G401 (cell line): ENCODE results near the gene TMEM26. TPM values are rescaled to one million over a fixed set of nuclear protein-coding genes. Genes with fewer than 3 reads are reported as not detected.

Experiments
- DNase-seq: peaks from one replicate; pipeline ENCODE4 v3.0.0-alpha.2; 2015; ENCODE audit warnings: low spot score
- in situ Hi-C: cut with HindIII; loops from 2 replicates; pipeline ENCODE4 v1.10.0; 2016; ENCODE audit warnings: low sequenced_read_pairs, mixed read lengths
- total RNA-seq: library from RNA; depleted of rRNA; stranded (reverse); fragments of >200 nt; shearing (Covaris generic); gene quantifications from 2 replicates; pipeline ENCODE4 v1.2.3, GENCODE V29; 2014; rRNA removed

Gene TMEM26
- total RNA-seq = 7.7 and 9.2 TPM in 2 replicates

DNA sequence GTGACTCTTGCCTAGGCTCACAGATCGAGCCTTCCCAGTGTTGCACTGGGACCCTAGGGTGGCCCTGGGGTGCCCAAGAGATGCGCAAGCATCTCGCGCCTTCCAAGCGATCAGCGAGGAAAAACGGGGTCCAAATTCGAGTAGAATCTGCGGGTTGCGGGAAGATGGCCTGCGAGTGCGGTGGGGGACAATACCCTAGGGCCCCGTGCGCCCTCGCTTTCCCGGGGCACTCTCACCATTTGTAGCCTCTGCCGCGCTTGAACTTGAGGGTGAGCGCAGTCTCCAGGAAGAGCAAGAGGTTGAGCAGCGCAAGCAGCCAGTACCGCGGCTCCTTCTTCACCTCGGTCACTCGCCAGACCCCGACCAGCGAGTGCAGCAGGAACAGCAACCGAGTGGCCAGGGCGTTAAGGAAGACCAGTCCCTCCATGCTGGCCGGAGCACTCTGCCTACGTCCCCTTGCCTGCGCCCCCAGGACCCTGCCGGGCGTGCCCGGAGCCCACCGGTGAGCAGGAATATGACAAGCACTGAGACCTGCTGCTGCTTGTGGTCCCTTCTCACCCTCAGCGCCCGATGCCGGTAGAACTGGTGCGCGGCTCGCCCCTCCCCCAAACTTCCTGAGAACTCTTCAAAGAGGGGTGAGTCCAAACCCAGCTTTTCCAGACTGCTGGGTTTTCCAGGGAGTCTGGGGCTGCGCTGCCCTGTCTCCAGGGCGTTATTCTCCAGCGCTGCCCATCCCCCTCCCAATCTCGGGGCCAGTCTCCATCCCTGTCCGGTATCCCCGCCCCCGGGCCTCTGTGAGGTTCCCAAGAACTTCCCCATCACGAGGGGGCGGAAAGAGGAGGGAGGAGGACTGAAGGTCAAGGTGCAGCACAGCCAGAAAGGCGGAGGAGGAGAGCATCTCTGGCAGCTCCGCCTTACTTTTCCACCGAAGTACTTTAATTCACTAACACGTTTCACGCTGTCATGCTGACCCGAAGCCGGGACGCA, at the start of gene TMEM26:
Gene TMEM26, minus strand, starts transcription at position 727 of the 987 bp plus-strand sequence. Its CDS starts 300 bp downstream, at position 427.
- peak; percentile 4 for DNase-seq
- in situ Hi-C loops = no loop called here

DNA sequence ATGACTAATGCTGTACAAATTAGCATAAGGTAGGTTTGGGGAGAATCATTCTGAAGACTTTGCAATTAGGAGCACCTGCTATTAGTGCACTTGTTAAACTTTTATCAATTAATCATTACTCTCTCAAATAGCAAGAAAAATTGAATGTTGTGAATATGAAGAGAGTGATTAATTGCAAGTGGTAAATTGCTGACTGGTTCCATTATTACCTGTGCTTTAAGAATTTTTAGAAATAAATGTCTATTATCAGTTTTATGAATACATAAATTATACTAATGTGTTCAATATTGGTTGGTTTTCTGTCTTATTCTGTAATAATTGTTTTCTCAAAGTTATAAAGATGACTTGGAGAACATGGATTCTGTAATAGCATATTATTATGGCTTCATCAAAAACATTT, 47.3 kb upstream of the TMEM26 start:
- no peak for DNase-seq
- in situ Hi-C loops = no loop called here

DNA sequence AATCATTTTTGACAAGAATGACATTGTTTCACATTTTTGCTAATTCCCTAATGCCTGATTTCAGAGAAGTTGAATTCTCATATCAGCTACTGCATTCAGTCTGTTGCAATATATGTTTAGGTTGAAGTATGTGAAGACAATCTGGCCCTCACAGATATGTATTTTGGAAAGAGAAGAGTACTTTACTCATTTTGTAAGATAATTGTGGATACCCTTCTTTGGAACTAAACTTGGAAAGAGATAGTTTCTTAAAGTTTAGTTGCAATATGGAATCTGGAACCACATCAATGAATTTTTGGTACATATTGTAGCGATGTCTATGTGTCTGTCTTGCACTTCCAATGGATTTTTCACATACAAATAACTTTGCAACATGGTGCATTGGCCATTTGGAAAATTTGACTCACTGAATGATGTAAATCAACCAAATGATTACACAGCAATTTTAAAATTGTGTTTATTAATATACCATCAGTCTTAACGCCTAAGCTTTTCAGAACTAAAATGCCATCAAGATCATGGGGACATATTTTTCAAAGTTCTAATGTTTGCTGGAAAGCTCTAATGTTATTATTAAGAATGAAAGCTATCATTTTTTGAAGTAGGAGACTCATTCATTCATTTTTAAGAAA, 39.3 kb upstream of the TMEM26 start:
- no peak for DNase-seq
- in situ Hi-C loops = no loop called here

DNA sequence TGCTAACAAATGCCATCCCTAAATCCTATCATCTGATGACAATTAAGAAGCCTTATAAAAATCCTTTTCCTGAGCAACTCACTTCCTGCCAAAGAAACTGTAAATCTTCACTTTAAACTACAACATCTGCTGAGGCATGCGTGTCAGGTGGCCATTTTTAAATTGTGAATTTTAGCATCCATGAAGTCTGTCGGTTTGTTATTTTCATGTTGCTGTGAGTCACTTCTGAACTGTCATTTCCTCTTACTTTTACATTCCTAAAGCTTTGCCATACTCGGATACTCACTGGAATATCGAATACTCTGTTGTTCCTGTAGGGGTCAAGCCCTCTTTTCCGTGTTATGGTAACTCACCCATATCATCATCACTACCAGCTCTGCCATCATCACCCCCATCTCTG, 34.3 kb upstream of the TMEM26 start:
- in situ Hi-C loops = no loop called here
- no peak for DNase-seq

DNA sequence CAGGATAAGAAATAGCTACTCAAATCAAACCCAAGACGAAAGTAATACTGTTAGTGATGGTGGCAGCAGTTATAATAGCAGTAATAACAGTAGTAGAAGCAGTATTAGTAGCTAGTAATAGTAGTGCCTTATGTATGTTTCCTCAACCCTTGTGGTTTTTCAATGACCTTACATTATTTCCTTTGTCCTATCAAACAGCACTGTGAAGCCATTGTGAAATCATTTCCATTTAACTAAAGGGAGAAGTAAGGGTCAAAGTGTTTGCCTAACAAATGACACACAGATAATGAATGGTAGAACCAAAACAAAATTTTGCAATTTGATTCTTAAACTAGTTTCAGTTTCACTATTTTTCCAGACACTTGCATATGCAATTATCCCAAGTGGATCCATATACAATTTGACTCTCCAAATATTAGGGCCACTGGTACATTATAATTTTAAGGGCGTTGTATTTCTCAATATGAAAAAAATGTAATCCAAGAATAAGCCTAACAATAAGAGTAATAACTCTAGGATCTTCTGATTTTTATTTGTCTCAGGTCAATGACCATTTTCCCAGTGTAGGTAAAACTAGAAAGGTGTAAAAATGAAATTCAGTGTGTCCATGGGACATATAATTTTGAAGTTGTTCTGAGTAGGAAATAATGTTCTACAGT, 33.7 kb upstream of the TMEM26 start:
- DNase-seq = no peak
- in situ Hi-C loops = no loop called here

DNA sequence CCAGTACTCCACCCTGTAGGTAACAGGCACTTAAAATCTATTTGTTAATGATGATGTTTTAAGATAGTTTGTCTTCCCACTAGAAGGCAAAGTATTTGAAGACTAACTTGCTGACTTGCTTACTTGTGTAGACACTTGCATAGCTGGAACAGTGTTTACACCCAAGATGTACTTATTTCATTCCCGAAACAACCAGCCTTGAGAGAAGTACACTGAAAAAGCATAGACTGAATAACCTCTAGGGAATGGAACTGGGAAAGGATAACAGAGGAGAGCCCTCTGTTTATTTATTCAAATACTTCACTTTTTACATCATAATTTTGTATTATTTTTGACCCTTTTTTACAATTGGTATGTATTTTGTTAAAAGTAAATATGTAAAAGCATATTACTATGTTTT, 33.1 kb upstream of the TMEM26 start:
- no peak for DNase-seq
- in situ Hi-C loops = no loop called here

DNA sequence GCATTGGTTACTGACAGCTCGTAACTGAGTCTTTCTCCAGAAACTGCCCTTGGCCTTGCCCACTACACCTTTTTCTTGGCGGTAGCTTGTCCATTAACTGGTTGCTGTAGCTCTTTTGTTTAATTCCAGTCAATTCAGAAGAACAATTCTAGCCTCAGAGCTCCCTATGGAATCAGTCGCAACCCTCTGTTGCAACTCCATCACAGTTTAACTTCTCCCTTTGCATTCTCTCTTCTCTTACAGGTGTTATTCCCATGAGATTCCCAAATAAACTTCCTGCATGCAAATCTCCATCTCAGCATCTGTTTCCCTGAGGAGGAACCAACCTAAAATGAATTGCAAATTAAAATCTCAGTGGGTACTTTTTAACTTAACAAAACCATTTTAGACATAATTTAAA, 28.4 kb upstream of the TMEM26 start:
- in situ Hi-C loops = no loop called here

DNA sequence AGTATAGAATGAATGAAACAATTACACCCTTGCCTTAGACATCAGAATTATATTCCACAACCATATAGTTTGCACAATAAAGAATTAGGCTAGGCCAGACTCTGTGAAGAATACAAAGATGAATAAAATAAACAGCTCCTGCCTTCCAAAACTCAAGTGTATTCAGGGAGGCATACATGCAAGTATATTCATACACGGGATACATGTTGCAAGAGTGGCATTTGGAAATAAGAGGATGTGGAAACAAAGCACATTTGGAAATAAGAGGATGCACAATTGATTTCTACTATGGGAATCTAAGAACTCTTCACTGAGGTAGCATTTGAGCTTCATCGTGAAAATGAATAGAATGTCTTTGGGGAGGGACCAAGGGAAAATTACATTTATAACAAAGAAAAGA, 27.0 kb upstream of the TMEM26 start:
- in situ Hi-C loops = no loop called here
- DNase-seq = no peak

More for the DNA sequence above, 28.4 kb upstream of the TMEM26 start:
- DNase-seq = no peak

DNA sequence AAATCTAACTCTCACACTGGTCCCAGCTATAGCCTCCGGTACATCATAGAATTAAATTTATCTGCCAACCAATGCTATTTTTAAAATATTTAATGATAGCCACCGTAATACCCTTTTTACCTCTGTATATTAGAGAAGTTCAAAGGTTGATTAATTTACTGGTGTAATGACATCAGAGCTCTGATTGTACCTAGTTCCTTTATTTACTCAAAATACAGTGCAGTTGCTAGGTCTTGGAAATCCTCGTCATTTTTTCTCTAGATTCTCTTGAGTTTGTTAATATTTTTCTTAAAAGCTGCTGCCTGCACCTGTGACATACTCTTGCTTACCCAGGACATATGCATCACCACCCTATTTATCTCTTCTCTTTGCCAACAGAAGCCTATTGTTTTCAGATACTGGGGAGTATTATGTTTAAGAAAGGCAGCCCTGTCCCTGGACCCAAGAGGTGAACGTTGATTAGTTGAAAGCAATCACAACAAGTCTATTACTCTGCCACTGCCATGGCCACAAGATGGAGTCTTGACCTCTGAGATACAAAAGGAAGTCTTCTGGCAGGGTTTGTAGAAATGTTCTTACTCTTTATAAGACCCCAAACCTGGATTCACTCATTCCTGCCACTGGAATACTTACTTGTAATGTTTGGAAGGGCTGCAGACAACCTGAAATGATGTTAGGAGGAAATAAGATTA, 25.6 kb upstream of the TMEM26 start:
- no peak for DNase-seq
- in situ Hi-C loops = no loop called here

DNA sequence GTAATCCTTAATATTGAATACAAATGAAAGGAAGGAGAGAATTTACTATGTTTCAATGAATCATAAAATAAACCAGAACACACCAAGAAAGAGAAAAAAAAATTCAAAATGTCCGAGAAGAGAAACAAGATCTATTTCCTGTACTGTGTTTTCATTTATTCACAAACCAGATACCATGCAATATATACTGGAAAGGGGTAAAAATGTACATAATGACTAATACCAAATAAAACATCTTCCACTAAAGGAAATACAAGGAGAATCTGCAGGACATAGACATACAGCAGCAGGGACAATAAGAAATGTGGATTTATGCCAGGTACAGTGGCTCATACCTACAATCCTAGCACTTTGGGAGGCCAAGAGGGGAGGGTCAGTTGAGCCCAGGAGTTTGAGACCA, 24.3 kb upstream of the TMEM26 start:
- in situ Hi-C loops = no loop called here
- no peak for DNase-seq

DNA sequence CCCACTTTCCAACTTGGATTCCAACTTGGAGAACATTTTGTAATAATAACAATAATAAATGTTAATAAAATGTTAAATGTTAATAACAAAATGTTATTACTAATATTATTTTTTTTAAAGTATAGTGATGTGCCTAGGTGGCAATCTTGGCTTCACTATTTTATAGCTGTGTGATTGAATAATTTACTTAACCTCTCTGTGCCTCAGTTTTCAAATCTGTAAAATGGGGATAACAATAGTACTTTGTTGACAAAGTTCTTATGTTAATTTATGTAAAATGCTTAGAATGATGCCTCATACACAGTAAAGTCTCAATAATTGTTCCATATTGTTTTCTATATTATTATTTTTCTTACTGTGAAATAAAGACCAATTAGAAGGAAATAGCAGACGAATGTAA, 23.3 kb upstream of the TMEM26 start:
- in situ Hi-C loops = no loop called here
- DNase-seq = no peak

DNA sequence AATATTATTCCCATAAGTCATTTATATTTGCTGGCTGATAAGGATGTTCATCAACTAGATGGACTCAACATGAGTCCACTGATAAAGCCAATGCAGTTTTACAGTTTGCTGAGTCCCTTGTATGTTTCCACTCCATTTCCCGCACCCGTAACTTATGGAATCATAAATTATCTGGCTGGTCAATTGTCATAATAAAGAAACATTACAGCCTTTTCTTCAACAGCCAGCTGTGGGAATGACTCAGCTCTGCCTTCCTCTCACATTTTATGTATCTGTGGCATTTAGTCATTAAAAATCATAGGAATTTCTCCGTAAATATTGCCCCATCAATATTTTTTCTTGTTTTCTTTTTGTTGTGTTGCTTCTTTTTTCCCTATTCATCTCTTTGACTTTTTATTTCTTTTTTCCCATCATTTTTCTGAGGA, 22.3 kb upstream of the TMEM26 start:
- in situ Hi-C loops = no loop called here
- DNase-seq = no peak

DNA sequence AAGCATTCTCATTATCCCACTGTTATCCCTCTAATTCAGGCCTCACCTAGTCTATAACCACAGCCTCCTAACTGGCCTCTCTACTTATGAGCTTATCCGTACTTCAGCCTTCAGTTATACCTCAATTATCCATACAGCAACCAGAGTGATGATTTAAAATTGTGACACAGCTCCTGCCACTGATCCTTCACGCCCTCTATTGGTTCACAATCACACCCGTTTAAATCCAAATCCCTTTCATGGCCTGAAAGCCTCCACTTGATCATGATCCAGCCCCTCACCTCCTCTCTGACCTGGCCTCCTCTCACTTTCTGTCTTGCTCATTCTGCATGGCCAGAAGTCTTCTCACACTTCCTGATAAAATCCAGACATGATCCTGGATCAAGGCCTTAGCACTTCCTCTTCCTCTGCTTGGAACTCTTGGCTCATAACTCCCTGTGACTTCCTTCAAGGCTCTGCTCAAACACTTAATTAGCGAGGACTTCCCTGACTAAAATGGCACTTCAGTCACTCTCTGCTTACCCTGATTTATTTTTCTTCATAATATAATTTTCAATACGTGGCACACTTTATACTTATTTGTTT, 19.0 kb upstream of the TMEM26 start:
- no peak for DNase-seq
- in situ Hi-C loops = no loop called here

DNA sequence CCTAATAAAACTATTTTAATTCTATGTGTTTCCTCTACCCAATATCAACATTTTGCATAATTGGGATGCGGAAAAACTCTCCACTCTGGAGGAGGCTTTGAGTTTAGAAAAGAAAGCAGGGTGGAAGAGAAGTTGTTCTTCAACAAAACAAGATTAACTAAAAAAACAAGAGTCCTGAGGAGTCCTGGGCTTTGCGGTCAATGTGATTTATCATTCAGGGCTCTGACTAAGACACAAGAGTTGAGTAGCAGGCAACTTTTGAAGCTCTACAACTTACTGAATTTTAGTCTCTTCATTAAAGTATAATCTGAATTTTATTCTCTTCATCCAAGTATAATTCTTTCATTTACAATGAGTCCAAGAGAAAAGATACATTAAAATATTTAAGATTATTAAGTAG, 18.3 kb upstream of the TMEM26 start:
- DNase-seq = no peak
- in situ Hi-C loops = no loop called here

DNA sequence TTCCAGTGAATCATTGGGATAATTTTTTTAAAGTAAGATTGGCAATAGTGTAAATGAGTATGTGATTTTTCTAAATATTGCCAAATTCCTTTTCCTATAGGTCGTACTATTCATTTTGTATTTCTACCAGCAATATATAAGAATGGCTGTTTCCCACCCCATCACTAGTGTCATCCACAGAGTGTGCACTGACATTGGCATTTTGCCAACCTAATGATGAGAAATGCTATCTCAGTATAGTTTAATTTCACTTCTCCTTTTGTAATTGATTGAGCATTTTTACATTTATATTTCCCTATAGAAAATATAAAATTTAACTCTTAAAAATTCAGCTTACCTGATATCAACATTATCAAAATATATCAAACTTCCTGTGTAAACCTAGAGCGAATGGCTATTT, 17.6 kb upstream of the TMEM26 start:
- in situ Hi-C loops = no loop called here
- no peak for DNase-seq

DNA sequence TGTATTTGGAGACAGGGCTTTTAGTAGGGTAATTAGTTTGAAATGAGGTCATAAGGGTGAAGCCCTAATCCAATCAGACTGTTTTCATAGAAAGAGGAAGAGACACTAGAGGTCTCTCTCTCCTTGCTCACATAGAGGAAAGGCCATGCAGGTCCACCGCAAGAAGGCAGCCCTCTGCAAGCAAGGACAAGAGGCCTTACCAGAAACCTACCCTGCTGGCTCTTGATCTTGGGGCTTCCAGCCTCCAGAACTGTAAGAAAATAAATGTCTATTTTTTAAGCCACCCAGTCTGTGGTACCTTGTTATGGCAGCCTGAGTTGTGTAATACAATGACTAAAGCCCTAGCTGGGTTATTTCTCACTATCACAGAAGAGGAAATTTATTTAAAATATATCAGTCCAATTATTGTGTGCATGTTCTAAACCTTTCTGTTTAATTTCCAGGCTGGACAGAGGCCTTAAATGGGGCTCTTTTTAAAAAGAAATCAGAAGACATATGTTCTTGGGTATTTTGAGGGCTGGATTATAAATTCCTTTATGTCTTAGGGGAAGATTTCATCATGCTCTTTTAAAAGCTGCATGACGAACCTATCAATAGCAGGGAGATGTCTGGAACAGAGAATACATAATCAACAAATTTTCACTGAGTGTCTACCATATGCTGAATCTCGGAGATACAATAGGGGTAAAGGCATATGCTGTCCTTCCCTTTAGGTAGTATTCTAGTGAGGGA, 12.9 kb upstream of the TMEM26 start:
- DNase-seq = no peak
- in situ Hi-C loops = no loop called here

DNA sequence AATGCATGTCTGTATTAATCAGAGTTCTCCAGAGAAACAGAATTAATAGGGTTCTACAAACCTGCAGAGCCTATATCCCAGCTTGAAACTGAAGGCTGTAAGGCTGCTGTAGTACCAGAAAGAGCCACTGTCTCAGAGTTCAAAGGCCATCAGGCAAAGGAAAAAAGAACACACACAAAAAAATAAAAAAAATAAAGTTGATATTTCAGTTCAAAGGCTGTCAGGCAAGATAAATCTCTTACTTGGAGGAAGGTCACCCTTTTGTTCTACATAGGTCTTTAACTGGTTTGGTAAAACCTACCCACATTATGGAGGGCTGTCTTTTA, 12.0 kb upstream of the TMEM26 start:
- DNase-seq = no peak
- in situ Hi-C loops = no loop called here

DNA sequence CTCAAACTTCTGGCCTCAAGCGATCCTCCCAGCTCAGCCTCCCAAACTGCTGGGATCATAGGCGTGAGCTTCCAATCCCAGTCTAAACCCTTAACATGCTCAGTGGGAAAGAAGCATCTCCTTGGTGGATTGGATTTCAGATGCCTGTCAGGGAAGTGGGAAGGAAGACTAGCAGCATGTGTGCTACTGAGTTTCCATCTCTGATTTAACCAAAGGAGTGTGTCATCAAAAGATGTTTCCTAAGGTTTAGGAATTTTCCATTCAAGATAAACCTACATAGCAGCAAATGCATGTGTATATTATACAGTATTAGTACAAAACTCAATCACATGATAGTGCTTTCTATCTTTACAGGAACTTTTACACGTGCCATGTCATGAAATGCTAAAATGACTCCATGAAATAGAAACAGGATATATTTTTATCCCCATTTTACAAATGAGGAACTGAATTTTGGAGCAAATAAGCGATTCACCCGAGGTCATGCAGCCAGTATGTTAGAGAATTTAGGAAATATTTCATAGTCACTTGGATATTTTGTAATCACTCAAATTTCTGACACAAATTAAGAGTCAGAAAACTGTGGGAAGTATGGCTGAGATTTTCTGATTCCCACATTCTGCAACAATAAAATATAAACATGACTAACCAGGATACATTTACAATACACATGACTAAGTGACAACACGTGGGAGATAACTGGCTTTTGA, 11.4 kb upstream of the TMEM26 start:
- in situ Hi-C loops = no loop called here
- DNase-seq = no peak
